HL-60 (cell line): ENCODE results near the gene ZBTB33.

ENCODE experiments used
- DNase-seq, 2 experiments: peaks; one replicate each; pipeline ENCODE4 v3.0.0-alpha.2; 2010 to 2020; ENCODE audit warnings: low read depth in 1 of 2, low spot score in 1 of 2
- H3K27ac ChIP-seq: fragments of 250-450 bp; sonication (Bioruptor Pico); replicated peaks from 2 replicates; pipeline ENCODE4 v1.5.1; 2020; ENCODE audit warnings: mild to moderate bottlenecking, moderate library complexity
- H3K27me3 ChIP-seq: fragments of 250-450 bp; sonication (Bioruptor Pico); 2 replicates; pipeline ENCODE4 v1.5.1; 2021; ENCODE audit warnings: mild to moderate bottlenecking, moderate library complexity; ENCODE audit not compliant: insufficient read depth, poor library complexity, severe bottlenecking
- H3K4me3 ChIP-seq: replicated peaks from 2 replicates; pipeline ENCODE4 v1.5.1; 2011; ENCODE audit warnings: mild to moderate bottlenecking, control low read depth, low read length; ENCODE audit not compliant: insufficient read depth
- GABPA ChIP-seq: IDR thresholded peaks from 2 replicates; pipeline ENCODE4 v1.6.1; 2012; ENCODE audit warnings: low read depth
- POLR2AphosphoS5 ChIP-seq: IDR thresholded peaks from 2 replicates; pipeline ENCODE4 v1.6.1; 2012; ENCODE audit warnings: low read depth
- SPI1 ChIP-seq: IDR thresholded peaks from 2 replicates; pipeline ENCODE4 v1.6.1; 2012; ENCODE audit warnings: low read depth, mild to moderate bottlenecking, borderline replicate concordance
- TF ChIP-seq, protein P1 (sequence below): IDR thresholded peaks from one replicate; pipeline ENCODE4 v1.5.1; 2011; ENCODE audit warnings: low read length, control low read depth, inconsistent platforms; ENCODE audit not compliant: insufficient read depth
- TF ChIP-seq, protein P2 (sequence below): IDR thresholded peaks from 2 replicates; pipeline ENCODE4 v1.6.1; 2012; ENCODE audit warnings: low read depth; ENCODE audit not compliant: insufficient replicate concordance

The ZBTB33 gene

GRCh38 chrX:120236687-120237479, 13.7 kb upstream of the ZBTB33 start:
- no peak for DNase-seq
- no peaks in the 10 kb centered on the region for H3K27me3 ChIP-seq
- H3K4me3 ChIP-seq, result no peak overlapping the region
- no peak for TF ChIP-seq GABPA
- no peak for TF ChIP-seq SPI1
- TF ChIP-seq, protein P1, sequence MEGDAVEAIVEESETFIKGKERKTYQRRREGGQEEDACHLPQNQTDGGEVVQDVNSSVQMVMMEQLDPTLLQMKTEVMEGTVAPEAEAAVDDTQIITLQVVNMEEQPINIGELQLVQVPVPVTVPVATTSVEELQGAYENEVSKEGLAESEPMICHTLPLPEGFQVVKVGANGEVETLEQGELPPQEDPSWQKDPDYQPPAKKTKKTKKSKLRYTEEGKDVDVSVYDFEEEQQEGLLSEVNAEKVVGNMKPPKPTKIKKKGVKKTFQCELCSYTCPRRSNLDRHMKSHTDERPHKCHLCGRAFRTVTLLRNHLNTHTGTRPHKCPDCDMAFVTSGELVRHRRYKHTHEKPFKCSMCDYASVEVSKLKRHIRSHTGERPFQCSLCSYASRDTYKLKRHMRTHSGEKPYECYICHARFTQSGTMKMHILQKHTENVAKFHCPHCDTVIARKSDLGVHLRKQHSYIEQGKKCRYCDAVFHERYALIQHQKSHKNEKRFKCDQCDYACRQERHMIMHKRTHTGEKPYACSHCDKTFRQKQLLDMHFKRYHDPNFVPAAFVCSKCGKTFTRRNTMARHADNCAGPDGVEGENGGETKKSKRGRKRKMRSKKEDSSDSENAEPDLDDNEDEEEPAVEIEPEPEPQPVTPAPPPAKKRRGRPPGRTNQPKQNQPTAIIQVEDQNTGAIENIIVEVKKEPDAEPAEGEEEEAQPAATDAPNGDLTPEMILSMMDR, result no peak
- TF ChIP-seq, protein P2, sequence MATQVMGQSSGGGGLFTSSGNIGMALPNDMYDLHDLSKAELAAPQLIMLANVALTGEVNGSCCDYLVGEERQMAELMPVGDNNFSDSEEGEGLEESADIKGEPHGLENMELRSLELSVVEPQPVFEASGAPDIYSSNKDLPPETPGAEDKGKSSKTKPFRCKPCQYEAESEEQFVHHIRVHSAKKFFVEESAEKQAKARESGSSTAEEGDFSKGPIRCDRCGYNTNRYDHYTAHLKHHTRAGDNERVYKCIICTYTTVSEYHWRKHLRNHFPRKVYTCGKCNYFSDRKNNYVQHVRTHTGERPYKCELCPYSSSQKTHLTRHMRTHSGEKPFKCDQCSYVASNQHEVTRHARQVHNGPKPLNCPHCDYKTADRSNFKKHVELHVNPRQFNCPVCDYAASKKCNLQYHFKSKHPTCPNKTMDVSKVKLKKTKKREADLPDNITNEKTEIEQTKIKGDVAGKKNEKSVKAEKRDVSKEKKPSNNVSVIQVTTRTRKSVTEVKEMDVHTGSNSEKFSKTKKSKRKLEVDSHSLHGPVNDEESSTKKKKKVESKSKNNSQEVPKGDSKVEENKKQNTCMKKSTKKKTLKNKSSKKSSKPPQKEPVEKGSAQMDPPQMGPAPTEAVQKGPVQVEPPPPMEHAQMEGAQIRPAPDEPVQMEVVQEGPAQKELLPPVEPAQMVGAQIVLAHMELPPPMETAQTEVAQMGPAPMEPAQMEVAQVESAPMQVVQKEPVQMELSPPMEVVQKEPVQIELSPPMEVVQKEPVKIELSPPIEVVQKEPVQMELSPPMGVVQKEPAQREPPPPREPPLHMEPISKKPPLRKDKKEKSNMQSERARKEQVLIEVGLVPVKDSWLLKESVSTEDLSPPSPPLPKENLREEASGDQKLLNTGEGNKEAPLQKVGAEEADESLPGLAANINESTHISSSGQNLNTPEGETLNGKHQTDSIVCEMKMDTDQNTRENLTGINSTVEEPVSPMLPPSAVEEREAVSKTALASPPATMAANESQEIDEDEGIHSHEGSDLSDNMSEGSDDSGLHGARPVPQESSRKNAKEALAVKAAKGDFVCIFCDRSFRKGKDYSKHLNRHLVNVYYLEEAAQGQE, result no peak
- TF ChIP-seq POLR2AphosphoS5, result no peak
- H3K27ac ChIP-seq, result no peak overlapping the region

- no peak for DNase-seq
- Histone ChIP-seq H3K4me3 (no peak overlapping the region), H3K27ac (no peak overlapping the region), H3K27me3 (no peaks in the 10 kb centered on the region)
- TF ChIP-seq GABPA, result no peak
- TF ChIP-seq, protein P1, result no peak
- TF ChIP-seq, protein P2, result no peak
- TF ChIP-seq POLR2AphosphoS5, result no peak
- no peak for TF ChIP-seq SPI1
Observed at GRCh38 chrX:120238933-120239332, 11.7 kb upstream of the ZBTB33 start.

- Histone ChIP-seq H3K4me3 (no peak overlapping the region), H3K27ac (no peak overlapping the region), H3K27me3 (peaks cover 2% of the 10 kb centered on the region)
- TF ChIP-seq GABPA (no peak), SPI1 (no peak), POLR2AphosphoS5 (no peak)
- TF ChIP-seq, protein P2, result no peak
- TF ChIP-seq, protein P1, result no peak
- DNase-seq, result no peak
Observed at GRCh38 chrX:120242813-120243212, 7.8 kb upstream of the ZBTB33 start.
